Measurements from ENCODE around the gene EIPR1.

EIPR1 gene

DNA sequence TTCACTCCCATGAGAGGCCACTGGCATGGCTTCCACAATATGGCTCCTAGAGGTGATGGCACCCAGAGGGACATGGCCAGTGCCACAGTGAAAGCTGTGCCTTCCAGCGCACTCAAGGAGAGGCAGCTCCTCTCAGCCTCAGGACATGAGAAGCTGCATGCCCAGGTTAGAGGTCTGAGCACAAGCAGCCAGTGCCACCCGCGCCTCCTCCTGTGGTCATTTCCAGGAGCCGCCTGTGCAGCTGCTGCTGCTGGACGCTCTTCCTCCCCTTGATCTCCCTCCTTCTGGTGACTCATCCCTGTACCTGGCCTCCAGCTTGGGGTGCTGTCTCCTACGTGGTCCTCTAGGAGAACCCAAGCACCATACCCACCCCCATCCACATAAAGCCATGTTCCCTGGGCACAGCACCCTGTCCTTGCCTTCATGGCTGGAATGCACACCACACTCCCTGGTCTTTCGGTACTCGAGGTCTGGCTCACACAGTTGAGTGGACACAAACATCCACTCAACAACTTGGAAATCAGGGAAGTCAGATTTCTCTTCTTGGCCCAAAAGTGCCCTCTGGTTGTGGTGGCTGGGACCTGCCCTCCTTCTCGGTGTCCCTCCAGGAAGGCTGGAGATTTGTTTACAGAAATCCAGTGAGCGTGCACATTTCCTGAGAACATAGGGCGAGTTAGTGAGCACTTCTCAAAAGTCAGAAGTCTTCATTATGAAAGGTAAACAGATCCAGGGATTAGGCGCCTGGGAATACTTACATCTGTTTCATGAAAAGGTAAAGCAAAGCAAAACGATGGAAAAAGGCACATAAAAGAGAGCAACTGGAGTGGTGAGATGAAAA is 96.7 kb downstream of the EIPR1 start:
- no peak for DNase-seq (ENCODE audit: low read depth)
- no peak overlapping the region for H3K4me3 ChIP-seq (ENCODE audit: low read depth, low read length)

DNA sequence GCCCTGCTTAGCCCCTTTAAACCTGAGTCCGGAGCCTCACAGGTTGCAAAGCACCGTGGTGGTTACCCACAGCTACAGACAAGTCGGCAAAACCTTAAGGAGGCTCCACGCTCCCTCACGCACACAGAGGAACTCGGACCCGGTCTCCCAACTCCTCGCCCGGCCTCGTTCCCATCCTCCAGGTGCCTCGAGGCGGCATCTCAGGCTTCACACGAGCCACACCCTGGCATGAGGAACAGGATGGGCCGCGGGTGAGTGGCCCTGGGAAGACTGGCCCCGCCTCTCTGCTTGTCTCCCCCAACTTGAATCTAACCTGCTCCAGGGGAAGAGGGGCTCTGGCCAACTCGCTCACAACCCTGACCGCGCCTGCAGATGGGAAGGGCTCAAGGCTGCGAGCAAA is 97.4 kb downstream of the EIPR1 start:
- no peak overlapping the region for H3K4me3 ChIP-seq (ENCODE audit: low read depth, low read length)
- no peak for DNase-seq (ENCODE audit: low read depth)

DNA sequence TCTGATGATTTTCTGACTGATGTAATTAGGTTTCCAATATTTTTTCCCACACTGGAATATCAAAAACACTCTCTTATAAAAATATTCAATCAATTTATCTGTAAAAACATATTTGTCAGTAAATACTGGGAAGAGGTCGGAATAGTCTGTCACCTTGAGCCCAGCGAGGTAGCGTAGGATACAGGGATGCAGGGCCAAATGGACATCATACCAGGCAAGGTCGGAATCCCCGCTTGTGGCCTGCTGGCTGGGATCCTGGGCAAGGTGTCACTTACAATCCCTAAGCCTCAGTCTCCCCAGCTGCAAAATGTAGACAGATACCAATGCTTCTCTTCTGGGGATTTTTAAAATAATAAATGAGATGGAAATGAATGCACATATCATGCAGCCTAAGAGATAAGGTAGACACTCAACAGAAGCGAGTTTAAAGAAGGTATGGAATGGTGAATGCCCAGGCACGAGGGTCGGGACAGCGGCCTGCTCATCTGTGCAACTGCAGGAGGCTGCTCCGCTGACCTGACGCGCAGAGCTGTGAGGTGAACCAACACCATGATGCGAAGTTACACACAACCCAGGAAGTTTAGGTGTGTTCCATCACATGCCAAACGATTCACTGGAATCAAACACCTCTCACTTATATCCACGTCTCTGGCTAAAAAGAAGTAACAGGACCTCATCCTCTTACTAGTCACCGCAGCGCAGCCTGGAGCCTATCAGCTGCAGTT is 98.2 kb downstream of the EIPR1 start:
- no peak for DNase-seq (ENCODE audit: low read depth)
- H3K4me3 ChIP-seq (ENCODE audit: low read depth, low read length): no peak overlapping the region

DNA sequence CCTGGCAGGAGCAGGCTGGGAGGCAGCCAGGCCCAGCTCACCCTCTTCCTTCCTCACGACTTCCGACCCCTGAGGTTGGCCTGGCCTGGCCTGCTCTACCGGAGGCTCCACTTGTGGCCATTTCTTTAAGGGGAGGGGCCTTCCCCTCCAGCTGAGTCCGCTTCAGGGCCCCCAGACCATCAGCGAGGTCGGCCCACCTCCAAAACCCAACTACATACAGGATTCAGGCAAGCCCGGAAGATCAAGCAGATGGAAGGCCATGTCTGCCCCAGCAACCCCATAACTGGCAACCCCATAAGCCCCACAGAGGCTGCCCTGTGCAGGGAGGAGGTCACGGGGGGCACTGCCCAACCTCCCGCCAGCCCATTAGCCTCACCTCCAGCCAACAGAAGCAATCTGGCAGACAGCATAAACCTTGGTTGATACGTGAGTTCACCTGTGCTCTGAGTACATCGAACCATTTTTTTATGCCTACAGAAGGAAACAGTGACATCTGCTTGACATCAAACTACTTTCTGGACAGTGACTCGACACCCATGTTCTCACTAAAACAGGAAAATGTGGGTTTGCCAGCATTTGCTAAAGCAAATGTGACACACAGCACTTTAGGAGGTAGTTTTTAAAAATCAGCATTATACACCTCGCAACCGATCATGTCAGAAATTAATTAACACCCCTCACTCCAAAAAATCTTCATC is 98.9 kb downstream of the EIPR1 start:
- H3K4me3 ChIP-seq (ENCODE audit: low read depth, low read length): no peak overlapping the region
- no peak for DNase-seq (ENCODE audit: low read depth)

DNA sequence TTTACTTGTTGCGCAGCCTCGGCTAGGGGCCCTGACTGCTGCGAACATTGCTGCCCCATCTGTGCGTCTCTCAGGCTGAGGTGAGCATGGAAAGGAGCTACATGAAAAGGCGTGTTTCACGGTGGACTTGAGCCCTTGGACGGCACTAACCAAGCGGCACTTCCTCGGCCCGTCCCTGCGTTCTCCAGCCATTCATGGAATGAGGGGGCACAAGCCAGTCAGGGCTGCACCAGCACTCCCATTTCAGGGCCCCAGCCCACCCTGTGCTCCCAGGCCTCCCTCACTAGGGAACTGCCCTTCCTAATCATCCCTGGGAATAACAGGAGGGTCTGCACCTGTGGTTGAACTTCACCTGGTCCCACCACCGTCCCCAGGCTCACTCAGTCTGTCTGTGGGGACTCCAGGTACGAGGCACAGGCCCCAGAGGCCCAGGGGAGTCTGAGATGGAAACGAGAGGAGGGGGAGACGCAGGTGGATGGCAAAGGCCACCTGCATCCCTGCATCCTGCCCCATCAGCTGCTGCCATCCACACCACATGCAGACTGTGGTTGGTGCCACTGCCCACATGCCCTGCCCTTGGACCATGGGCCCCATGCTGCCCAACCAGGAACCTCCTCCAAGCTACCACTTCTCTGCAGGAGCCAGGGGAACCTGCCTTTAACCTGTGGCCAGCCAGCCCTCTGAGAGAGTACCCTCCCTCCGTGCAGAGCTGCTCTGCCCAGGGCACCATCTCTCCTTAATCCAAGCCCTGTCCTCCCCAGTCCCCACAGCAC is 99.7 kb downstream of the EIPR1 start:
- DNase-seq (ENCODE audit: low read depth): no peak
- H3K4me3 ChIP-seq (ENCODE audit: low read depth, low read length): no peak overlapping the region

DNA sequence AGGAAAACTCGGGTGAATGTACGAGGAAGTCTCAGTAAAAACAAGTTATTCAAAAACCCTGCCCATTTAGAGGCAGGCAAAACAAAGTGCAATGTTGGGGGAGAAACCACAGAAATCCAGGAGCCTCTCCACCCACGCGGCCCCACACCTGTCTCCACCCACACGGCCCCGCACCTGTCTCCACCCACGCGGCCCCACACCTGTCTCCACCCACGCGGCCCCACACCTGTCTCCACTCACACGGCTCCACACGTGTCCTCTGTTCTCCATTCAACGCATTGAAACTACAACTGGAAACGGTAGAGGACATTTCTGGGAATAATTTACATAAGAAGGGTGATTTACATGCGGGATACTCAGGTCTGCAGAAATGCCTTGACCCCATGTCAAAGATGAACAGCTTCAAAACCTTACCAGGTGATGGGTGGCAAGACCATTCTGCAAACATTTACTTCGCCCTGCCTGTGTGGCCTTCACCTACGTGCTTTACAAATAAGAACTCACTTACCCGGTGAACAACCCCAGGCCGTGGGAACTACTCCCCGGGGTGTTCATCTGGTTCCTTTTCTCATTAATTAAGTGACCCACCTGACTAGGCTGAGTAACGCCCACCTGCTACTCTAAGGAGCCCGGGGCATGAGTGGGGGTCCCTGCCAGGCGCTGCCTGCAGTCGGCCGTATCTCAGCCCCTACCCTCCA is 100.4 kb downstream of the EIPR1 start:
- no peak overlapping the region for H3K4me3 ChIP-seq (ENCODE audit: low read depth, low read length)
- DNase-seq (ENCODE audit: low read depth): no peak

DNA sequence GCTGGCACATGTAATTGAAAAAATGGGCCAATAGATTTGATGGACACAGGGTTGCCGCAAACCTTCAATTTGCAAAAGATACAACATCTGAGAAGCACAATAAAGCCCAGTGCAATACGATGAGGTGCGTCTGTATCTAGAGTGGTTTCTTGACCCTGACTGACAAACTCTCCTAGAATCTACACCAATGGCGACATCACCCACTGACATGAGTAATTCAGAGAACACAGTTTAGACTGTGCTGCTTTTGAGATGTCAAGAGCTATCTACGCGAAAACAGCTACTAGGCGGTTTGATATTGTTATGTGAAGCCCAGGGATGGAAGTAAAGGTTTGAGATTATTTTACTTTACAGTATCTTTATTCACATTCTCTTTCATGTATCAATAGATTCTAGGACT is 104.9 kb downstream of the EIPR1 start:
- DNase-seq (ENCODE audit: low read depth): no peak

DNA sequence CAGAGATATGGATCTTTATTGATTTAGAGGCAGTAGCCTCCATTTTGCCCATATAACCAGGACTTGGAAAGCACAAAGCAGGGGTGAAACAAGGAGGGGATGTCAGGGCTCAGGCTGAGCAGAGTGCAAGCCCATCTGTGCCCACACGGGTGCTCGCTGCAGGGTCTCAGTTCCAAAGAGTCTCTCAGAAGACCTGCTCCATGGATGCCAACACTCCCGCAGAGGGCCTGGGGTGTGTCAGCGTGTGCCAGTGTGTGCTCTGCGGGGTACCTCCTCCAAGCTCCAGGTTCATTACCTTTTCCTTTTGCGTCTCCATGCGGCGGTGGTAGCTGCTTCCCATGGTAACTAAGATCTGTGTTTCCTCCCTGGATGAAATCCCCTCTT is 107.5 kb downstream of the EIPR1 start:
- DNase-seq (ENCODE audit: low read depth): no peak
- H3K4me3 ChIP-seq (ENCODE audit: low read depth, low read length): no peak overlapping the region

More for the DNA sequence above, 104.9 kb downstream of the EIPR1 start:
- no peak overlapping the region for H3K4me3 ChIP-seq (ENCODE audit: low read depth, low read length)

DNA sequence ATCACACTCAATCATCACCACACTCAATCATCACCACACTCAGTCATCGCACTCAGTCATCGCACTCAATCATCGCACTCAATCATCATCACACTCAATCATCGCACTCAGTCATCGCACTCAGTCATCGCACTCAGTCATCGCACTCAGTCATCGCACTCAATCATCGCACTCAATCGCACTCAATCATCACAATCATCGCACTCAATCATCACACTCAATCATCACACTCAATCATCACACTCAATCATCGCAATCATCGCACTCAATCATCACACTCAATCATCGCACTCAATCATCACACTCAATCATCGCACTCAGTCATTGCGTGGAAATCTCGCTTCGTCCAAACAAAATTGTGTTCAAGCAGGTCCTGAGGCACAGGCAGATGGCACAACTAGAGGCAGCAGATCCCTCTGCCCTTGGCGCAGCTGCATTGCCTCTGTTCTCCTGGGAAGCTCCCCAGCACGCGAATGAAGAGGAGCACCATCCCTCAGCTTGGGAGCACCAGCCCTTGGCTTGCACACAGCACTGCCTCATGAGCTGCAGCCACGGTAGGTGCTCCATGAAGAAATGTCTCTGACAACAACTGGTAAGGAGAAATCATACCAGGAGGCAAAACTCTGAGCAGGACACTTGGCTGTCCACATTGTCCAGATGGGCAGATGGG is 108.1 kb downstream of the EIPR1 start:
- H3K4me3 ChIP-seq (ENCODE audit: low read depth, low read length): no peak overlapping the region
- DNase-seq (ENCODE audit: low read depth): no peak

DNA sequence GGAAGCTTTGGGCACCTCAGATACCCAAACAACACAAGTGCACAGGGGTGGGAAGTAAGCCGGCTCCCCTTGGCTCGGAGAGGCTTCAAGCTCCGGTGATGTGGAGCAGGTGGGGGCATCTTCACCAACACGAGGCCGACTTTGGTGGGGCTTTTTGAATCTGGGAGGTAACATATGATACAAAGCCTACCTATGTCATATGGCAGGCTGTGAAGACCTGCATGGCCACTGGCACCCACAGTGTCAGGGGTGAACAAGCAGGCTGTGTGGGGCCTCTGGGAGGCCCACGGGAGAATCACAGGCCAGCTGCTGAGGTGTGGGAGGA is 109.0 kb downstream of the EIPR1 start:
- no peak for DNase-seq (ENCODE audit: low read depth)
- no peak overlapping the region for H3K4me3 ChIP-seq (ENCODE audit: low read depth, low read length)

DNA sequence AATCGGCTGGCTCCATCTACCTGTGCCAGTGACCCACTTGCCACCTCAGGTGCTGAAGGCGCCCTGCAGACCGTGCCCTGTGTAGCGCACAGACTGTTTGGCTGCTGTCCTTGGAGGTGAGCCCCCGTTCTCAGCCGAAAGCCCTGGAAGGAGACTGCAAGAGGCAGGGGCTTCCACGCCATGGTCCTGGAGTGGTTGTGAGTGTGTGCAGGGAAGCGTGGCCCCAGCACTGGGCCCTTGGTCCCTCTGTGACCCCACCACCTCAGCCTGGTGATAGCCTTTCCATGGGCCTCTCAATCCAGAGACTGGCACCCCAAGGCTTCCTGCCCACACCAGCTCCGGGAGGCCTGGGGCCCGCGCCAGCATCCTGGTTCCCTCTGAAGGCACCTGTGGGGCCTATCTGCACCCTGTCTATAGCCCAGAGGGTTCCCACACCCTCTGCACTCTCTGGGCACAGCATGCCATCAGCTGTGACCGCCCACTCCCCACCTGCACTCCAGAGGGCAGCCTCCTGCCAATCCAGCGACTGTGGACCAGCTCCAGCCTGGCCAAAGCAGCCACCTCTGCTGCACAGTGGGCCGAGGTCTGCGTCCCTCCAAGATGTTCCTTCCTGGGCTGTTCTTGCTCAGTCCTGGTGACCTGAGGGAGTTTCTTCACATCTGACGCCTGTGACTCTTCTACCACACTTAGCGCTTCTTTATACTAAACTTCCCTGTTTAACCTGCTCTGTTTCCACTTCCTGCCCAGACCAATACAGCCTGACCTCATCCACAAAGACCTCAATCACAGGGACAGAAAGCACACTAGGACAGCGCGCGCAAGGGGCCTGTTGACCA is 109.5 kb downstream of the EIPR1 start:
- H3K4me3 ChIP-seq (ENCODE audit: low read depth, low read length): no peak overlapping the region
- no peak for DNase-seq (ENCODE audit: low read depth)

DNA sequence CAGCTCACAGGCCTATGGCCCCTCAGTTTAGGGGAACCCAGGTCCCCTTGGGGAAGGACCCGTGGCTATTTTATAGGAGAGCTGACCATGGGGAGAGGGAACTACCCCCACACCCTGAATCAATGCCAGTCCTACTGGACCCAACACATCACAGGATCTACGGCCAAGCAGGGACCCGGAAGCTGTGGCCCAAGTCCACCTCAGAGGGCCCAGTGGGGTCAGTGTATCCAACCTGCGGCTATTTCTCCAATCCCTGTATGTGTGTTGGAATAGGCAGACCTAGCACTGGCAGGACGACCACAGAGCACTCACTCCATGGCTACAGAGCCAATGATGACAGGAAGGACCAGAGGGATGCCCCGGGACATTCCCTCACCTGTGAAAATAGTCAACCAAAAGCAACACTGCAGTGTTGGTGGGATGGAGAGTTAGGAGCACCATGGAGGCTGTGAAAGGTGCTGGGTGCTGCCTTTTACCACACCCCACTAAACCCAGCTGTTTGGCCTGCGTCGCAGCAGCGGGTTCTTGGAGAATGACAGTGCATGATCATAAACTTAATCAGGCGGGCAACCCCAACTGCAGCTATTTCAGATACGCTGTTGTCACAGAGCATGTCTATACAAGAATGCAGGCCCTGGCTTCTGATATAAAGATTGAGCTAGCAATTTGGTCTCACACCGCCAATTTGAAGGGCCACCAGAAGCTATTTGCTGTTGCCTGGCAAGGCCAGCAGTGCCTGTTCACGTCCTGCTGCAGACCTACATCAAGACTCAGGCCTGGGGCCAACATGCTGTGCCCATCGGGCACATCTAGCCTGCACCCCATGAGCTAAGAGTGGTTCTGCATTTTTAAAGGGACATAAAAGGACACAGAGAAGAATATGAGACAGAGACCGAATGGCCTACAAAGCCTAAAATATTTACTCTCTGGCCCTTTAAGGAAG is 110.4 kb downstream of the EIPR1 start:
- no peak overlapping the region for H3K4me3 ChIP-seq (ENCODE audit: low read depth, low read length)
- no peak for DNase-seq (ENCODE audit: low read depth)

DNA sequence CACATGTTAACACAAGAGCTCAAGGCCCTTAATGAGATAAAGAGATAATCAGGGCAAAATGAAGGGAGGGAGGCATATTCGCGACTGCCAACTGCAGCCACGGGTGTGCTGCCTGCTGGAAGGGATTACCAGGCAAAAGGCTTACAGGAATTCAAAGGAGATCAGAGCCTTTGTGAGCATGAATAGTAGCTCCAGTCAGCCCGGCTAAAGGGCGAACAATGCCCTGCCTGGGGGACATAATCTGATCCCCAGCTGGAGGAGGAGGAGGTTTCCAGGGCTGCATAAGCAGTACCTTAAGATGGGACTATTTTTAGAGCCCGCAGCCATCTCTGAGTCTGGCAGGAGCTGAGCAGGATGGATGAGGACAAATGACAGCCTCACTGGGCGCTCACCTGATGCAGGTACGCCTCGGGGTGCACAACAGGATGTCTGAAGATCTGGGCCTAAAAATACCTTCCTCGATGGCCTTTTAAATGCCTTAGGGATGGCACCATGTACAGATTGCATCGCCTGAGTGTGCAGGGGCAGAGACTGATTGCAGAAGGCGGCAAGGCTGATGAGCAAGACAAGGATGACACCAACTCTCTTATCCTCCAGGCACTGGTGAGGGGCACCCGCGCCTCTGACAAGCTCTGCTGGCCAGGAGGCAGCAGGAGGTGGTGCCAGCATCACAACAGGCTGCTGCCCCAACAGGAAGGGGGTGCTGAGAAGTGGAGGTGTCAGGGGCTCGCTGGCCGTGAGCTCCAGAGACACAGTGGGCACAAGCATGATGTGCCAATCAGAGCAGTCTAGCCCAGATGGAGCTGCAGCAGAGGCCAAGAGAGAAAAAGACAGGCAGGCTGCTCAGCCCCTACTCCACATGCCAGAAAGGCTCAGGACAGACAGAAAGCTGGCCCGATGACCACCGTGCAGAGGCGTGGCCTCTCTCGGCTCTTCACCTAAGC is 111.4 kb downstream of the EIPR1 start:
- no peak overlapping the region for H3K4me3 ChIP-seq (ENCODE audit: low read depth, low read length)
- no peak for DNase-seq (ENCODE audit: low read depth)

DNA sequence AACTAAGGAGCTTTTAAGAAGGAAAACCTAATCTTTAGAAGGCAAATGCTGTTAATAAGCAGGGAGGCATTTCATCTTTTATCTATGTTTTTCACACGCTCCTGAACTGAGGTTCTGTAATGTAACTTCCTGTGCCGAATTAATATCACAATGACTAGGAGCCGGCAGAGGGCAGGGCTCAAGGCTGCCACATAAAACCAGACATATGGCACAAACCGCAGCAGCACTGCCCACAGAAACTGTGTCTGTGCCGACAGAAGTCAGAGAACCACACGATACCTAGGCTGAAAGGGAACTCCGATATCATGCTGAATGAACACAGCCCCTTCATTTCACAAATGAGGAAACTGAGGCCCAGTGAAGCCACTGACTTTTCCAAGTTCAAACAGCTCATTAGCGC is 112.1 kb downstream of the EIPR1 start:
- DNase-seq (ENCODE audit: low read depth): no peak
- H3K4me3 ChIP-seq (ENCODE audit: low read depth, low read length): no peak overlapping the region

DNA sequence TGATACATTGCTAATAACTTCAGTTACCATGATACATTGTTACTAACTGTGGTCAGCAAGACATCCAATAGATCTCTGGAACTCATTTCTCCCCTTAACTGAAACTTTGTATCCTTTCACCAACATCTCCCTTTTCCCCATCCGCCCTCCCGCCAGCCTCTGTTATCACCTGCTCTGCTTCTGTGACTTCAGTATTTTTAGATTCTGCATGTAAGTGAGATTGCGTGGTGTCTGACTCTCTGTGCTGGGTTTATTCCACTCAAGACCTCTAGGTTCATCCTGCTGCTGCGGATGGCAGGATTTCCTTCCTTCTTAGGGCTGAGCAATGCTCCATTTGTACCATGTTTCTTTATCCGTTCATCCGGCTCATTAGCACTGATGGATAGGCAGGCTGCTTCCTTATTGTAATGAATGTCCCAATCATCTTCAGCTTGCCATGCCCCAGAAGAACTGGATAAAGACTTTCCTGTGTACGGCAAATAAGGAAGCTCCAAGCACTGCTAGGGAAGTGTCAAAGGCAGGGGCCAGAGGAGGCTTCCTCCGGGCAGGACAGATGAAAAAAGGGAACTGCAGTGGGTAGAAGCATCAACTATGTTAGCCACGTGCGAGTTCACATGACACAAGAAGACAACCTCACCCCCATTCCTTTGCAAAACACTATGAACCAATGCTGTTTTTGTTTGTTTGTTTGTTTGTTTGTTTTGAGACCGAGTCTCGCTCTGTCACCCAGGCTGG is 113.4 kb downstream of the EIPR1 start:
- no peak for DNase-seq (ENCODE audit: low read depth)
- no peak overlapping the region for H3K4me3 ChIP-seq (ENCODE audit: low read depth, low read length)
